MM.1S (cell line): ENCODE results near the gene SUV39H2.

Experiments
- EZH2 ChIP-seq: fragments of 300-600 bp; sonication (generic); optimal IDR thresholded peaks from 2 replicates; pipeline ENCODE3; 2017; ENCODE audit warnings: low read depth, mild to moderate bottlenecking, antibody characterized with exemption, low read length, mixed read lengths
- EZH2phosphoT487 ChIP-seq: fragments of 300-600 bp; sonication (generic); IDR thresholded peaks from 2 replicates; pipeline ENCODE4 v1.6.1; 2018; ENCODE audit warnings: antibody characterized with exemption, low read length
- TF ChIP-seq, protein P1 (sequence below): fragments of 300-600 bp; sonication (generic); IDR thresholded peaks from 2 replicates; pipeline ENCODE4 v1.5.1; 2016; ENCODE audit warnings: antibody characterized with exemption, low read length, mixed read lengths

DNA sequence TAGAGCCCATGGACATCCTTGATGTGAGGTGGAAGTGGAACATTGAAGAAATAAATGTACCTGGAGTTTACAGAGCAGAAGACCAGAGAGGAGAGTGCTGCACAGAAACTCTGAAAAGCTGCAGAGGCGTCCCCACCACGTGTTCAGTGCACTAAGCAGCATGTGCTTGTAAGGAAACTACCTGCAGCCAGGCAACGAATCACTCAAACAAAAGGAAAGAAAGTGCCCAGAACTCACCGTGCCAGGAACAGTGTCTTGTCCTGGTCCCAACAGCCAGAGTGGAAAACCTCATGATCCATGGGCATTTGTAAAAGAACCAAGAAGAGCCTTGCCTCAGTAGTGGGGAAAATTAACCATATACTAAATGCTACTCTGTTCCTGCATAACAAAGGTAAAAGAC, 32.3 kb downstream of the SUV39H2 start:
- TF ChIP-seq, protein P1, sequence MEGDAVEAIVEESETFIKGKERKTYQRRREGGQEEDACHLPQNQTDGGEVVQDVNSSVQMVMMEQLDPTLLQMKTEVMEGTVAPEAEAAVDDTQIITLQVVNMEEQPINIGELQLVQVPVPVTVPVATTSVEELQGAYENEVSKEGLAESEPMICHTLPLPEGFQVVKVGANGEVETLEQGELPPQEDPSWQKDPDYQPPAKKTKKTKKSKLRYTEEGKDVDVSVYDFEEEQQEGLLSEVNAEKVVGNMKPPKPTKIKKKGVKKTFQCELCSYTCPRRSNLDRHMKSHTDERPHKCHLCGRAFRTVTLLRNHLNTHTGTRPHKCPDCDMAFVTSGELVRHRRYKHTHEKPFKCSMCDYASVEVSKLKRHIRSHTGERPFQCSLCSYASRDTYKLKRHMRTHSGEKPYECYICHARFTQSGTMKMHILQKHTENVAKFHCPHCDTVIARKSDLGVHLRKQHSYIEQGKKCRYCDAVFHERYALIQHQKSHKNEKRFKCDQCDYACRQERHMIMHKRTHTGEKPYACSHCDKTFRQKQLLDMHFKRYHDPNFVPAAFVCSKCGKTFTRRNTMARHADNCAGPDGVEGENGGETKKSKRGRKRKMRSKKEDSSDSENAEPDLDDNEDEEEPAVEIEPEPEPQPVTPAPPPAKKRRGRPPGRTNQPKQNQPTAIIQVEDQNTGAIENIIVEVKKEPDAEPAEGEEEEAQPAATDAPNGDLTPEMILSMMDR, result no peak
- no peak for TF ChIP-seq EZH2phosphoT487
- TF ChIP-seq EZH2, result no peak
